ENCODE data around the gene CD247. TPM values are rescaled to one million over a fixed set of nuclear protein-coding genes. Genes with fewer than 3 reads are reported as not detected.

Gene CD247
- total and polyA plus RNA-seq, 2 experiments from 2014 or later = not detected

DNA sequence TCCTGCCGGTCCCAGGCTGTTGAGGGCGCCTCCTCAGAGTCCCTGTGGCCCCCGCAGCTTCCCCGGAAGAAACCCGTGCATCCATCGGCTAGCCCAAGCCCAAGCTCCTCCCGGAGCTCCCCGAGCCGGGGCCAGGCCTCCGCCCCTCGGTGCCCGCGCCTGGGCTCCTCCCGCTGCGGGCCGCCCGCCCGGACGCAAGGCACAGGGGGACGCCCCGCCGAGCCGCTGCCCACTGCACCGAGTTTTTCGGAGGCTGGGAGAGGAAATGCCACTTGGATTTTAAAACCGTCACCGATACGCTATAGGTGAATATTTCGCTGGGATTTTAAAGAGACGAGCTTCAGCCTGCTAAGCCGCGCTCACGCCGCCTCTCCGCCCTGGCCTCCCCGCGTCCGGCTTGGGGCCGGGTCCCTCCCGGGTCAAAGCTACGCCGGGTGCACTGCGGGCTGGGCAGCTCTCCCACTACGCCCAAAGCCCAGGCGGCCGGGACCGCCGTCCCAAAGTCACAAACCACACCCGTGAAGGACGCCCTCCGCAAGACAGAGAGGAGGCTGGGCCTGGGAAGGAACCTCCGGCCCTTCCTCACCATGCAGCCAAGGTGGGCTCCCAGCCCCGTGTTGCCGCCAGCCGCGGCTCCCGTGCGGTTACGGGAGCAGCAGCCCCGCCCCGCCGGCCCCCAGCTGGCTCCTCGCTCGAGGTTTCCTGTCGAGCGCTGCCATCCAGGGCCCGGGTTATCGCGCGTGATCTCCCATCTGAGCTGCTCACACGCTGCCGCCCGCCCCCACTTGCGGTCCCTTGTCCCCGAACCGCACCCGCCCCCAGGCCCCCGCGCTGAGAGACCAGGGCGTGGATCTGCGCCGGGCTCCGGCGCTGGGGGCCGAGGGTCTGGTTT lies 63.2 kb downstream of the CD247 start:
- Histone ChIP-seq H3K9me3 (ENCODE audit: low read depth) (no peaks in the 10 kb centered on the region), H3K9me2 (replicated peaks; ENCODE audit: insufficient read depth) (no peaks in the 10 kb centered on the region), H4K20me1 (ENCODE audit: insufficient read depth, poor library complexity, severe bottlenecking) (no peaks in the 10 kb centered on the region), H3K27ac (peak overlapping the region; percentile 46), H3K36me3 (replicated peaks; ENCODE audit: insufficient read depth, low read depth) (no peaks in the 10 kb centered on the region), H3K4me1 (ENCODE audit: insufficient read depth) (no peaks in the 10 kb centered on the region), H3K4me3 (peak overlapping the region; percentile 86), H3K79me2 (no peaks in the 10 kb centered on the region), H3K4me2 (peak overlapping the region; percentile 100), H3K27me3 (no peaks in the 10 kb centered on the region), H2AFZ (peak overlapping the region; percentile 98)
- no peak for TF ChIP-seq EZH2phosphoT487 (IDR thresholded peaks at IDR 0.05; ENCODE audit: low read depth, severe bottlenecking, unreplicated experiment)
- under 1% methylated on average over 62 of the region's 85 CpGs for WGBS (ENCODE audit: low lambda C conversion rate, missing lambda C conversion rate)
- DNase-seq (ENCODE audit: low spot score) = peak; percentile 78

GRCh38 chr1:167454304-167454893 lies 63.9 kb downstream of the CD247 start:
- peak overlapping the region; percentile 98 for H2AFZ ChIP-seq
- H3K4me1 ChIP-seq (ENCODE audit: insufficient read depth) = no peaks in the 10 kb centered on the region
- H3K27ac ChIP-seq = peak overlapping the region; percentile 46
- TF ChIP-seq EZH2 (IDR thresholded peaks at IDR 0.05; ENCODE audit: borderline replicate concordance) (no peak), EZH2phosphoT487 (IDR thresholded peaks at IDR 0.05; ENCODE audit: low read depth, severe bottlenecking, unreplicated experiment) (no peak)
- H3K9me3 ChIP-seq (ENCODE audit: low read depth) = no peaks in the 10 kb centered on the region
- 34% methylated on average over 18 of the region's 19 CpGs for WGBS (ENCODE audit: low lambda C conversion rate, missing lambda C conversion rate)
- no peak for DNase-seq (ENCODE audit: low spot score)
- H3K4me2 ChIP-seq = peak overlapping the region; percentile 100
- no peaks in the 10 kb centered on the region for H3K36me3 ChIP-seq (replicated peaks; ENCODE audit: insufficient read depth, low read depth)
- H3K9me2 ChIP-seq (replicated peaks; ENCODE audit: insufficient read depth) = no peaks in the 10 kb centered on the region
- H3K4me3 ChIP-seq = peak overlapping the region; percentile 86
- no peaks in the 10 kb centered on the region for H3K79me2 ChIP-seq
- H4K20me1 ChIP-seq (ENCODE audit: insufficient read depth, poor library complexity, severe bottlenecking) = no peaks in the 10 kb centered on the region
- no peaks in the 10 kb centered on the region for H3K27me3 ChIP-seq

- Histone ChIP-seq H3K9me3 (ENCODE audit: low read depth) (no peaks in the 10 kb centered on the region), H2AFZ (no peak overlapping the region), H3K9me2 (replicated peaks; ENCODE audit: insufficient read depth) (no peaks in the 10 kb centered on the region), H3K4me3 (no peak overlapping the region), H3K27ac (no peak overlapping the region), H3K36me3 (replicated peaks; ENCODE audit: insufficient read depth, low read depth) (no peaks in the 10 kb centered on the region), H3K79me2 (no peaks in the 10 kb centered on the region), H3K4me2 (no peak overlapping the region), H3K4me1 (ENCODE audit: insufficient read depth) (no peaks in the 10 kb centered on the region), H4K20me1 (ENCODE audit: insufficient read depth, poor library complexity, severe bottlenecking) (no peaks in the 10 kb centered on the region), H3K27me3 (no peaks in the 10 kb centered on the region)
- TF ChIP-seq, protein P1, sequence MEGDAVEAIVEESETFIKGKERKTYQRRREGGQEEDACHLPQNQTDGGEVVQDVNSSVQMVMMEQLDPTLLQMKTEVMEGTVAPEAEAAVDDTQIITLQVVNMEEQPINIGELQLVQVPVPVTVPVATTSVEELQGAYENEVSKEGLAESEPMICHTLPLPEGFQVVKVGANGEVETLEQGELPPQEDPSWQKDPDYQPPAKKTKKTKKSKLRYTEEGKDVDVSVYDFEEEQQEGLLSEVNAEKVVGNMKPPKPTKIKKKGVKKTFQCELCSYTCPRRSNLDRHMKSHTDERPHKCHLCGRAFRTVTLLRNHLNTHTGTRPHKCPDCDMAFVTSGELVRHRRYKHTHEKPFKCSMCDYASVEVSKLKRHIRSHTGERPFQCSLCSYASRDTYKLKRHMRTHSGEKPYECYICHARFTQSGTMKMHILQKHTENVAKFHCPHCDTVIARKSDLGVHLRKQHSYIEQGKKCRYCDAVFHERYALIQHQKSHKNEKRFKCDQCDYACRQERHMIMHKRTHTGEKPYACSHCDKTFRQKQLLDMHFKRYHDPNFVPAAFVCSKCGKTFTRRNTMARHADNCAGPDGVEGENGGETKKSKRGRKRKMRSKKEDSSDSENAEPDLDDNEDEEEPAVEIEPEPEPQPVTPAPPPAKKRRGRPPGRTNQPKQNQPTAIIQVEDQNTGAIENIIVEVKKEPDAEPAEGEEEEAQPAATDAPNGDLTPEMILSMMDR (IDR thresholded peaks at IDR 0.05; ENCODE audit: poor library complexity) = no peak
- TF ChIP-seq EZH2phosphoT487 (IDR thresholded peaks at IDR 0.05; ENCODE audit: low read depth, severe bottlenecking, unreplicated experiment) = no peak
- no peak for TF ChIP-seq EZH2 (IDR thresholded peaks at IDR 0.05; ENCODE audit: borderline replicate concordance)
- 44% methylated on average over 6 of the region's 6 CpGs for WGBS (ENCODE audit: low lambda C conversion rate, missing lambda C conversion rate)
- peak; percentile 27 for DNase-seq (ENCODE audit: low spot score)
Observed at GRCh38 chr1:167453123-167453522, 65.2 kb downstream of the CD247 start.

DNA sequence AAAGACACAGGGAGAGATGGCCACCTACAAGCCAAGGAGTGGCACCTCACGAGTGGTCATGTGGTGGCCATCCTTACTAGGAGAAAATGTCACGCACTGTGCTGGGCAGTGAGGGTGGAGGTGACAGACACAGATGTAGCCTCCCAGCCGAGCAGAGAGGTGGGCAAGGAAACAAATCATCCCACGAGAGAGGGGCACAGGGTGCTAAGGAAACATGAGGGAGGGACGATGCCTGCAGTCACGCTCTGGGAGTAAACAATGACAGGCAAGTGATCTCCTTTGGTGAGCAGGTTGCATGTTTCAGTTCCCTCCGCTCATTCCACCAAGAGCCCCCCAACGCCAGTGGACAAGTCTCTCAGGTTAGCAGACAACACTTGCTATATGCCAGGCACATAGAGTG lies 65.8 kb downstream of the CD247 start:
- no peaks in the 10 kb centered on the region for H4K20me1 ChIP-seq (ENCODE audit: insufficient read depth, poor library complexity, severe bottlenecking)
- no peak overlapping the region for H3K4me3 ChIP-seq
- no peaks in the 10 kb centered on the region for H3K79me2 ChIP-seq
- DNase-seq (ENCODE audit: low spot score) = no peak
- no peaks in the 10 kb centered on the region for H3K9me2 ChIP-seq (replicated peaks; ENCODE audit: insufficient read depth)
- no peaks in the 10 kb centered on the region for H3K36me3 ChIP-seq (replicated peaks; ENCODE audit: insufficient read depth, low read depth)
- H3K27me3 ChIP-seq = no peaks in the 10 kb centered on the region
- no peak for TF ChIP-seq EZH2 (IDR thresholded peaks at IDR 0.05; ENCODE audit: borderline replicate concordance)
- TF ChIP-seq, protein P1 (IDR thresholded peaks at IDR 0.05; ENCODE audit: poor library complexity) = no peak
- TF ChIP-seq EZH2phosphoT487 (IDR thresholded peaks at IDR 0.05; ENCODE audit: low read depth, severe bottlenecking, unreplicated experiment) = no peak
- H3K9me3 ChIP-seq (ENCODE audit: low read depth) = no peaks in the 10 kb centered on the region
- no peak overlapping the region for H3K27ac ChIP-seq
- no peak overlapping the region for H3K4me2 ChIP-seq
- WGBS (ENCODE audit: low lambda C conversion rate, missing lambda C conversion rate) = 73% methylated on average over 8 of the region's 8 CpGs
- no peak overlapping the region for H2AFZ ChIP-seq
- no peaks in the 10 kb centered on the region for H3K4me1 ChIP-seq (ENCODE audit: insufficient read depth)
